GM12864 (cell line): ENCODE data around the gene HMG20A.

ENCODE experiments used
- DNase-seq: peaks from one replicate; pipeline ENCODE4 v3.0.0-alpha.2; 2011; ENCODE audit warnings: low read depth
- H3K4me3 ChIP-seq: 2 replicates; pipeline ENCODE4 v1.5.1; 2011; ENCODE audit warnings: mild to moderate bottlenecking, low read depth, low read length, control low read depth
- CTCF ChIP-seq: IDR thresholded peaks from 2 replicates; pipeline ENCODE4 v1.5.1; 2011; ENCODE audit warnings: low read depth, mild to moderate bottlenecking, moderate library complexity, low read length, control low read depth, inconsistent platforms; ENCODE audit errors: missing control alignments

Gene HMG20A

GRCh38 chr15:77503764-77504163 lies 83.1 kb downstream of the HMG20A start:
- no peak for DNase-seq
- no peak overlapping the region for H3K4me3 ChIP-seq
- TF ChIP-seq CTCF: no peak

GRCh38 chr15:77504306-77504705 lies 83.6 kb downstream of the HMG20A start:
- TF ChIP-seq CTCF: no peak
- no peak for DNase-seq
- no peak overlapping the region for H3K4me3 ChIP-seq

GRCh38 chr15:77504871-77505270 lies 84.2 kb downstream of the HMG20A start:
- TF ChIP-seq CTCF: no peak
- no peak overlapping the region for H3K4me3 ChIP-seq
- DNase-seq: no peak

- no peak for DNase-seq
- no peak for TF ChIP-seq CTCF
- H3K4me3 ChIP-seq: no peak overlapping the region
Observed at GRCh38 chr15:77505556-77505955, 84.9 kb downstream of the HMG20A start.

GRCh38 chr15:77506311-77507142 lies 85.8 kb downstream of the HMG20A start:
- DNase-seq: no peak
- TF ChIP-seq CTCF: no peak
- H3K4me3 ChIP-seq: no peak overlapping the region

GRCh38 chr15:77507143-77507897 lies 86.6 kb downstream of the HMG20A start:
- H3K4me3 ChIP-seq: no peak overlapping the region
- DNase-seq: no peak
- TF ChIP-seq CTCF: no peak
